ENCODE data around the gene CCDC15.

The CCDC15 gene

GRCh38 chr11:125070699-125071254 is 116.8 kb downstream of the CCDC15 start:
- H3K9me3 ChIP-seq = no peaks in the 10 kb centered on the region
- H3K27ac ChIP-seq = peak overlapping the region; percentile 90
- peak; percentile 16 for TF ChIP-seq CTCF (IDR thresholded peaks at IDR 0.05)
- peaks cover 12% of the 10 kb centered on the region for H3K27me3 ChIP-seq
- peak overlapping the region in 1 of 2 experiments; percentile 27 for H3K4me3 ChIP-seq (ENCODE audit: low read depth in 1 of 2, low read length in 1 of 2)
- H3K4me1 ChIP-seq (ENCODE audit: control insufficient read depth in 1 of 2, insufficient read depth in 1 of 2, low read depth in 1 of 2, low read length in 1 of 2) = peaks cover 21 to 37% of the 10 kb centered on the region in 2 experiments
- H3K36me3 ChIP-seq = no peaks in the 10 kb centered on the region

GRCh38 chr11:125071435-125071834 is 117.4 kb downstream of the CCDC15 start:
- Histone ChIP-seq H3K4me1 (ENCODE audit: control insufficient read depth in 1 of 2, insufficient read depth in 1 of 2, low read depth in 1 of 2, low read length in 1 of 2) (peaks cover 21 to 37% of the 10 kb centered on the region in 2 experiments), H3K36me3 (no peaks in the 10 kb centered on the region), H3K27ac (peak overlapping the region; percentile 90), H3K27me3 (peaks cover 5% of the 10 kb centered on the region), H3K9me3 (no peaks in the 10 kb centered on the region), H3K4me3 (ENCODE audit: low read depth in 1 of 2, low read length in 1 of 2) (peak overlapping the region in 1 of 2 experiments; percentile 27)
- TF ChIP-seq CTCF (IDR thresholded peaks at IDR 0.05) = no peak

GRCh38 chr11:125071846-125072217 is 117.8 kb downstream of the CCDC15 start:
- Histone ChIP-seq H3K4me3 (ENCODE audit: low read depth in 1 of 2, low read length in 1 of 2) (peak overlapping the region in 1 of 2 experiments; percentile 27), H3K9me3 (no peaks in the 10 kb centered on the region), H3K36me3 (no peaks in the 10 kb centered on the region), H3K4me1 (ENCODE audit: control insufficient read depth in 1 of 2, insufficient read depth in 1 of 2, low read depth in 1 of 2, low read length in 1 of 2) (peaks cover 21 to 37% of the 10 kb centered on the region in 2 experiments), H3K27me3 (peaks cover 5% of the 10 kb centered on the region), H3K27ac (peak overlapping the region; percentile 90)
- no peak for TF ChIP-seq CTCF (IDR thresholded peaks at IDR 0.05)

- peaks cover 21 to 37% of the 10 kb centered on the region in 2 experiments for H3K4me1 ChIP-seq (ENCODE audit: control insufficient read depth in 1 of 2, insufficient read depth in 1 of 2, low read depth in 1 of 2, low read length in 1 of 2)
- H3K9me3 ChIP-seq = no peaks in the 10 kb centered on the region
- TF ChIP-seq CTCF (IDR thresholded peaks at IDR 0.05) = no peak
- no peaks in the 10 kb centered on the region for H3K27me3 ChIP-seq
- no peak overlapping the region for H3K4me3 ChIP-seq (ENCODE audit: low read depth in 1 of 2, low read length in 1 of 2)
- H3K27ac ChIP-seq = peak overlapping the region; percentile 90
- no peaks in the 10 kb centered on the region for H3K36me3 ChIP-seq
These were observed 118.4 kb downstream of the CCDC15 start for GRCh38 chr11:125072218-125072960.

- TF ChIP-seq CTCF (IDR thresholded peaks at IDR 0.05) = no peak
- Histone ChIP-seq H3K27me3 (no peaks in the 10 kb centered on the region), H3K4me1 (ENCODE audit: control insufficient read depth in 1 of 2, insufficient read depth in 1 of 2, low read depth in 1 of 2, low read length in 1 of 2) (peaks cover 21 to 37% of the 10 kb centered on the region in 2 experiments)
These were observed 119.1 kb downstream of the CCDC15 start for GRCh38 chr11:125072961-125073590.

More at GRCh38 chr11:125072961-125073590, 119.1 kb downstream of the CCDC15 start:
- H3K36me3 ChIP-seq = no peaks in the 10 kb centered on the region
- no peaks in the 10 kb centered on the region for H3K9me3 ChIP-seq
- no peak overlapping the region for H3K4me3 ChIP-seq (ENCODE audit: low read depth in 1 of 2, low read length in 1 of 2)
- H3K27ac ChIP-seq = no peak overlapping the region
